ENCODE measurements around the gene SLC8A3.

DNA sequence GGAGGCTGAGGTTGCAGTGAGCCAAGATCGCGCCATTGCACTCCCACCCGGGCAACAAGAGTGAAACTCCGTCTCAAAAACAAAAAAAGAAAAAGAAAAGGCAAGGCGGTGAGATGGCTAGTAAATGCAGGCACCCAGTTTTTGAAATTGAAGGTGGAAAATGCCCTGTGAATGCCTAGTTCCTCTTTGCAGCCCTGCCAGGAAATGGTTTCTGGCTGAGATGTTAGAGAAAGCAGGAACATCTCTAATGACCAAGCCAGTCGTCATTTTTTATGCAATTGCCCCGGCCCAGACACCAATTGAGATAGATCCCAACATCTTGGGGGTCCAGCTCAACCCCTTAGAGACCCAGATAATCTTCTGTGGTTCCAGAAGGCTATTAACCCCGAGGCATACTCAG, 17.0 kb downstream of the SLC8A3 start:
- TF ChIP-seq GABPA (IDR thresholded peaks at IDR 0.05; ENCODE audit: low read depth, low read length) = no peak
- TF ChIP-seq GABPA (CRISPR knock-in tag; IDR thresholded peaks at IDR 0.05; ENCODE audit: low read depth) = no peak
- no peak for TF ChIP-seq HMG20A (CRISPR knock-in tag; IDR thresholded peaks at IDR 0.05; ENCODE audit: borderline replicate concordance)
- TF ChIP-seq RBM22 (optimal IDR thresholded peaks at IDR 0.05; ENCODE audit: low read length) = no peak
- no peak for TF ChIP-seq ZNF274 (CRISPR knock-in tag; IDR thresholded peaks at IDR 0.05)
- TF ChIP-seq FOSL1 (CRISPR knock-in tag; IDR thresholded peaks at IDR 0.05; ENCODE audit: borderline replicate concordance) = no peak
- TF ChIP-seq, protein P1, sequence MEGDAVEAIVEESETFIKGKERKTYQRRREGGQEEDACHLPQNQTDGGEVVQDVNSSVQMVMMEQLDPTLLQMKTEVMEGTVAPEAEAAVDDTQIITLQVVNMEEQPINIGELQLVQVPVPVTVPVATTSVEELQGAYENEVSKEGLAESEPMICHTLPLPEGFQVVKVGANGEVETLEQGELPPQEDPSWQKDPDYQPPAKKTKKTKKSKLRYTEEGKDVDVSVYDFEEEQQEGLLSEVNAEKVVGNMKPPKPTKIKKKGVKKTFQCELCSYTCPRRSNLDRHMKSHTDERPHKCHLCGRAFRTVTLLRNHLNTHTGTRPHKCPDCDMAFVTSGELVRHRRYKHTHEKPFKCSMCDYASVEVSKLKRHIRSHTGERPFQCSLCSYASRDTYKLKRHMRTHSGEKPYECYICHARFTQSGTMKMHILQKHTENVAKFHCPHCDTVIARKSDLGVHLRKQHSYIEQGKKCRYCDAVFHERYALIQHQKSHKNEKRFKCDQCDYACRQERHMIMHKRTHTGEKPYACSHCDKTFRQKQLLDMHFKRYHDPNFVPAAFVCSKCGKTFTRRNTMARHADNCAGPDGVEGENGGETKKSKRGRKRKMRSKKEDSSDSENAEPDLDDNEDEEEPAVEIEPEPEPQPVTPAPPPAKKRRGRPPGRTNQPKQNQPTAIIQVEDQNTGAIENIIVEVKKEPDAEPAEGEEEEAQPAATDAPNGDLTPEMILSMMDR (CRISPR knock-in tag; IDR thresholded peaks at IDR 0.05) = no peak
- TF ChIP-seq, protein P2, sequence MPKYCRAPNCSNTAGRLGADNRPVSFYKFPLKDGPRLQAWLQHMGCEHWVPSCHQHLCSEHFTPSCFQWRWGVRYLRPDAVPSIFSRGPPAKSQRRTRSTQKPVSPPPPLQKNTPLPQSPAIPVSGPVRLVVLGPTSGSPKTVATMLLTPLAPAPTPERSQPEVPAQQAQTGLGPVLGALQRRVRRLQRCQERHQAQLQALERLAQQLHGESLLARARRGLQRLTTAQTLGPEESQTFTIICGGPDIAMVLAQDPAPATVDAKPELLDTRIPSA (CRISPR knock-in tag; IDR thresholded peaks at IDR 0.05; ENCODE audit: borderline replicate concordance) = no peak
- TF ChIP-seq FIP1L1 (IDR thresholded peaks at IDR 0.05; ENCODE audit: borderline replicate concordance, insufficient read depth, low read depth, low read length) = no peak
- no peak for TF ChIP-seq POLR2A (IDR thresholded peaks at IDR 0.05; ENCODE audit: insufficient read depth in 1 of 2, low read depth in 2 of 2, low read length in 2 of 2)
- TF ChIP-seq, protein P3, sequence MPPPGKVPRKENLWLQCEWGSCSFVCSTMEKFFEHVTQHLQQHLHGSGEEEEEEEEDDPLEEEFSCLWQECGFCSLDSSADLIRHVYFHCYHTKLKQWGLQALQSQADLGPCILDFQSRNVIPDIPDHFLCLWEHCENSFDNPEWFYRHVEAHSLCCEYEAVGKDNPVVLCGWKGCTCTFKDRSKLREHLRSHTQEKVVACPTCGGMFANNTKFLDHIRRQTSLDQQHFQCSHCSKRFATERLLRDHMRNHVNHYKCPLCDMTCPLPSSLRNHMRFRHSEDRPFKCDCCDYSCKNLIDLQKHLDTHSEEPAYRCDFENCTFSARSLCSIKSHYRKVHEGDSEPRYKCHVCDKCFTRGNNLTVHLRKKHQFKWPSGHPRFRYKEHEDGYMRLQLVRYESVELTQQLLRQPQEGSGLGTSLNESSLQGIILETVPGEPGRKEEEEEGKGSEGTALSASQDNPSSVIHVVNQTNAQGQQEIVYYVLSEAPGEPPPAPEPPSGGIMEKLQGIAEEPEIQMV (CRISPR knock-in tag; IDR thresholded peaks at IDR 0.05; ENCODE audit: low read depth) = no peak
